Smooth muscle cell (in vitro differentiated cells): ENCODE measurements around the gene TNIK. TPM values are rescaled to one million over a fixed set of nuclear protein-coding genes. Genes with fewer than 3 reads are reported as not detected.

Experiments
- DNase-seq: peaks from one replicate; lab custom pipeline; 2025; ENCODE audit not compliant: unreplicated experiment; lab: John Stamatoyannopoulos, UW
- H2AFZ ChIP-seq: fragments of 200-600 bp; sonication (generic); 2 replicates; pipeline ENCODE4 v1.6.0; 2016; ENCODE audit warnings: antibody characterized with exemption, low read depth, mild to moderate bottlenecking
- H3F3A ChIP-seq: fragments of 200-600 bp; sonication (generic); 2 replicates; pipeline ENCODE4 v1.6.0; 2017; ENCODE audit warnings: antibody characterized with exemption, low read depth
- H3K27ac ChIP-seq: fragments of 200-600 bp; sonication (generic); 2 replicates; pipeline ENCODE4 v1.5.1; 2016; ENCODE audit warnings: low read depth, mild to moderate bottlenecking
- H3K27me3 ChIP-seq: fragments of 200-600 bp; sonication (generic); 2 replicates; pipeline ENCODE4 v1.6.1; 2016; ENCODE audit warnings: low read depth, mild to moderate bottlenecking
- H3K36me3 ChIP-seq: fragments of 200-600 bp; sonication (generic); 2 replicates; pipeline ENCODE4 v1.5.1; 2016; ENCODE audit warnings: low read depth
- H3K4me1 ChIP-seq: fragments of 200-600 bp; sonication (generic); 2 replicates; pipeline ENCODE4 v1.5.1; 2016; ENCODE audit warnings: low read depth
- H3K4me2 ChIP-seq: fragments of 200-600 bp; sonication (generic); 2 replicates; pipeline ENCODE4 v1.6.0; 2016; ENCODE audit warnings: mild to moderate bottlenecking
- H3K4me3 ChIP-seq: fragments of 200-600 bp; sonication (generic); 2 replicates; pipeline ENCODE4 v1.5.1; 2016; ENCODE audit warnings: mild to moderate bottlenecking
- H3K79me2 ChIP-seq: fragments of 200-600 bp; sonication (generic); 2 replicates; pipeline ENCODE4 v1.6.0; 2016; ENCODE audit warnings: low read depth, mild to moderate bottlenecking
- H3K9ac ChIP-seq: fragments of 200-600 bp; sonication (generic); 2 replicates; pipeline ENCODE4 v1.6.0; 2016; ENCODE audit warnings: low read depth
- H3K9me3 ChIP-seq: fragments of 200-600 bp; sonication (generic); replicated peaks from 2 replicates; pipeline ENCODE4 v1.5.1; 2016; ENCODE audit warnings: low read depth
- H4K20me1 ChIP-seq: fragments of 200-600 bp; sonication (generic); 2 replicates; pipeline ENCODE4 v1.6.0; 2016; ENCODE audit warnings: low read depth
- CTCF ChIP-seq: fragments of 200-600 bp; sonication (generic); IDR thresholded peaks from 2 replicates; pipeline ENCODE4 v1.5.1; 2017; ENCODE audit warnings: borderline replicate concordance, mild to moderate bottlenecking, antibody characterized with exemption; ENCODE audit not compliant: insufficient read depth, poor library complexity, severe bottlenecking
- WGBS: methylation state at CpG from one replicate; pipeline ENCODE4 v1.1.7; 2016; ENCODE audit warnings: low lambda C conversion rate; 5-methylcytosine and 5-hydroxymethylcytosine counted together
- polyA plus RNA-seq: library from polyadenylated mRNA; unstranded; fragments of >200 nt; fragmentation: Nextera tagmentation; extraction: Ambion mirVana; gene quantifications from 2 replicates; pipeline ENCODE4 v1.2.1, GENCODE V29; 2016
- total RNA-seq: library from RNA; depleted of rRNA; stranded (reverse); fragments of >200 nt; gene quantifications from 2 replicates; pipeline ENCODE4 v1.2.3, GENCODE V29; 2014

The TNIK gene
- total and polyA plus RNA-seq, 2 experiments from 2014 or later = 10.4 to 12.5 TPM

- H3K27ac ChIP-seq = no peak overlapping the region
- 78% methylated on average over 3 of the region's 3 CpGs for WGBS
- H3K9ac ChIP-seq = no peak overlapping the region
- H3K27me3 ChIP-seq = no peaks in the 10 kb centered on the region
- no peak overlapping the region for H3K4me3 ChIP-seq
- H3K4me2 ChIP-seq = no peak overlapping the region
- no peaks in the 10 kb centered on the region for H3K36me3 ChIP-seq
- H3F3A ChIP-seq = no peaks in the 10 kb centered on the region
- H2AFZ ChIP-seq = no peak overlapping the region
- no peak for TF ChIP-seq CTCF
- no peak for DNase-seq
- H3K79me2 ChIP-seq = no peaks in the 10 kb centered on the region
- no peaks in the 10 kb centered on the region for H4K20me1 ChIP-seq
- no peaks in the 10 kb centered on the region for H3K9me3 ChIP-seq
- peaks cover 3% of the 10 kb centered on the region for H3K4me1 ChIP-seq
These were observed 270.7 kb downstream of the TNIK start for GRCh38 chr3:171189394-171190080.

GRCh38 chr3:171187706-171188290, 272.4 kb downstream of the TNIK start:
- TF ChIP-seq CTCF = peak; percentile 50
- Histone ChIP-seq H3K4me3 (no peak overlapping the region), H3K9me3 (no peaks in the 10 kb centered on the region), H3K9ac (no peak overlapping the region), H3K27ac (no peak overlapping the region), H2AFZ (no peak overlapping the region), H3K79me2 (no peaks in the 10 kb centered on the region), H3K27me3 (no peaks in the 10 kb centered on the region), H3K36me3 (no peaks in the 10 kb centered on the region), H3F3A (no peaks in the 10 kb centered on the region), H3K4me1 (peaks cover 3% of the 10 kb centered on the region), H4K20me1 (no peaks in the 10 kb centered on the region), H3K4me2 (no peak overlapping the region)
- no peak for DNase-seq
- 66% methylated on average over 5 of the region's 5 CpGs for WGBS

- no peak overlapping the region for H2AFZ ChIP-seq
- no peak overlapping the region for H3K4me3 ChIP-seq
- no peaks in the 10 kb centered on the region for H3F3A ChIP-seq
- peaks cover 3% of the 10 kb centered on the region for H3K4me1 ChIP-seq
- no peak overlapping the region for H3K27ac ChIP-seq
- no peaks in the 10 kb centered on the region for H3K27me3 ChIP-seq
- H4K20me1 ChIP-seq = no peaks in the 10 kb centered on the region
- H3K36me3 ChIP-seq = no peaks in the 10 kb centered on the region
- H3K79me2 ChIP-seq = no peaks in the 10 kb centered on the region
- H3K4me2 ChIP-seq = no peak overlapping the region
- H3K9me3 ChIP-seq = no peaks in the 10 kb centered on the region
- WGBS = 66% methylated on average over 3 of the region's 3 CpGs
- no peak for TF ChIP-seq CTCF
- H3K9ac ChIP-seq = no peak overlapping the region
- no peak for DNase-seq
These were observed 273.2 kb downstream of the TNIK start for GRCh38 chr3:171186817-171187500.
